ENCODE results near the gene KCNA2.

The KCNA2 gene

GRCh38 chr1:110576441-110576840 is 29.7 kb downstream of the KCNA2 start:
- DNase-seq (ENCODE audit: insufficient read length, low spot score) (no peak), FAIRE-seq (no peak)

GRCh38 chr1:110573314-110573713 is 32.8 kb downstream of the KCNA2 start:
- DNase-seq (ENCODE audit: insufficient read length, low spot score) (no peak), FAIRE-seq (no peak)

GRCh38 chr1:110572751-110573150 is 33.4 kb downstream of the KCNA2 start:
- no peak for DNase-seq (ENCODE audit: insufficient read length, low spot score)
- FAIRE-seq: no peak

- no peak for DNase-seq (ENCODE audit: insufficient read length, low spot score)
- no peak for FAIRE-seq
Observed at GRCh38 chr1:110570901-110571300, 35.3 kb downstream of the KCNA2 start.

GRCh38 chr1:110570307-110570706 is 35.9 kb downstream of the KCNA2 start:
- FAIRE-seq: no peak
- DNase-seq (ENCODE audit: insufficient read length, low spot score): no peak

- no peak for DNase-seq (ENCODE audit: insufficient read length, low spot score)
- FAIRE-seq: no peak
Observed at GRCh38 chr1:110566836-110567235, 39.3 kb downstream of the KCNA2 start.

GRCh38 chr1:110565565-110565964 is 40.6 kb downstream of the KCNA2 start:
- DNase-seq (ENCODE audit: insufficient read length, low spot score) (no peak), FAIRE-seq (no peak)

- DNase-seq (ENCODE audit: insufficient read length, low spot score) (no peak), FAIRE-seq (no peak)
Observed at GRCh38 chr1:110563089-110563488, 43.1 kb downstream of the KCNA2 start.

GRCh38 chr1:110561596-110561995 is 44.6 kb downstream of the KCNA2 start:
- FAIRE-seq: no peak
- DNase-seq (ENCODE audit: insufficient read length, low spot score): no peak

GRCh38 chr1:110559157-110559556 is 47.0 kb downstream of the KCNA2 start:
- DNase-seq (ENCODE audit: insufficient read length, low spot score) (no peak), FAIRE-seq (no peak)

- no peak for DNase-seq (ENCODE audit: insufficient read length, low spot score)
- FAIRE-seq: no peak
Observed at GRCh38 chr1:110557481-110557880, 48.7 kb downstream of the KCNA2 start.

- no peak for FAIRE-seq
- no peak for DNase-seq (ENCODE audit: insufficient read length, low spot score)
Observed at GRCh38 chr1:110556471-110556807, 49.7 kb downstream of the KCNA2 start.

GRCh38 chr1:110555807-110556470 is 50.2 kb downstream of the KCNA2 start:
- DNase-seq (ENCODE audit: insufficient read length, low spot score): no peak
- no peak for FAIRE-seq

GRCh38 chr1:110554871-110555801 is 51.0 kb downstream of the KCNA2 start:
- FAIRE-seq (no peak), DNase-seq (ENCODE audit: insufficient read length, low spot score) (no peak)

- DNase-seq (ENCODE audit: insufficient read length, low spot score) (no peak), FAIRE-seq (no peak)
Observed at GRCh38 chr1:110551278-110551809, 54.8 kb downstream of the KCNA2 start.

- no peak for DNase-seq (ENCODE audit: insufficient read length, low spot score)
- FAIRE-seq: no peak
Observed at GRCh38 chr1:110549831-110550230, 56.3 kb downstream of the KCNA2 start.

- DNase-seq (ENCODE audit: insufficient read length, low spot score) (no peak), FAIRE-seq (no peak)
Observed at GRCh38 chr1:110548381-110548780, 57.8 kb downstream of the KCNA2 start.

- no peak for DNase-seq (ENCODE audit: insufficient read length, low spot score)
- FAIRE-seq: no peak
Observed at GRCh38 chr1:110547017-110547416, 59.1 kb downstream of the KCNA2 start.

GRCh38 chr1:110545492-110545891 is 60.7 kb downstream of the KCNA2 start:
- DNase-seq (ENCODE audit: insufficient read length, low spot score) (no peak), FAIRE-seq (no peak)

- DNase-seq (ENCODE audit: insufficient read length, low spot score) (no peak), FAIRE-seq (no peak)
Observed at GRCh38 chr1:110544753-110545152, 61.4 kb downstream of the KCNA2 start.

Measured in HTR-8/SVneo (cell line).